Ovary (tissue), 9 donors: Measurements from ENCODE around the gene PFDN1. TPM values are rescaled to one million over a fixed set of nuclear protein-coding genes. Genes with fewer than 3 reads are reported as not detected.

Source experiments
- DNase-seq, 5 donors: peaks; one replicate each; pipeline ENCODE4 v3.0.0-alpha.2; 2019 to 2020
- H3K27ac ChIP-seq, 2 donors: fragments of 200-600 bp; one replicate each; pipeline versions ENCODE4 v1.5.1 to v1.8.0; 2019 to 2022
- H3K27me3 ChIP-seq: fragments of 200-600 bp; one replicate; pipeline ENCODE4 v1.8.0; 2022
- H3K36me3 ChIP-seq: fragments of 200-600 bp; sonication (generic); one replicate; pipeline ENCODE4 v1.5.1; 2019
- H3K4me1 ChIP-seq: one replicate; pipeline ENCODE4 v1.8.1; 2013; ENCODE audit warnings: mild to moderate bottlenecking, moderate library complexity; ENCODE audit not compliant: insufficient read depth
- H3K4me3 ChIP-seq: fragments of 200-600 bp; sonication (generic); one replicate; pipeline ENCODE4 v1.5.1; 2017
- H3K9me3 ChIP-seq, 2 donors: fragments of 200-600 bp in 1 of 2; sonication (generic) in 1 of 2; one replicate each; pipeline versions ENCODE4 v1.5.1 to v1.8.1; 2013 to 2019; ENCODE audit warnings: mild to moderate bottlenecking in 1 of 2, moderate library complexity in 1 of 2
- EP300 ChIP-seq: sonication (generic); formaldehyde crosslinking; IDR thresholded peaks from one replicate; pipeline ENCODE4 v1.6.1; 2017; ENCODE audit warnings: antibody characterized with exemption
- POLR2A ChIP-seq: fragments of 450-650 bp; IDR thresholded peaks from one replicate; pipeline ENCODE4 v1.6.1; 2017; ENCODE audit warnings: antibody characterized with exemption, mild to moderate bottlenecking, moderate library complexity
- WGBS, 3 donors: extraction: QIAGEN DNeasy Blood & Tissue Kit in 1 of 3; methylation state at CpG; one replicate each; pipeline versions ENCODE4 v1.1.5 to v1.1.7; 2013 to 2017; 5-methylcytosine and 5-hydroxymethylcytosine counted together
- intact Hi-C, 4 donors: fragments of 100-400 bp; cut with DNase I; formaldehyde crosslinking; loops; one replicate each; pipeline versions ENCODE4 v1.11.0 to v1.15.1; 2022 to 2023
- polyA plus RNA-seq, 2 donors: library from polyadenylated mRNA; stranded (reverse); fragments of 200-250 nt in 1 of 2; fragments of 350-450 nt in 1 of 2; fragmentation: Illumina TruSeq in 1 of 2; extraction: RNeasy Lipid Tissue Mini Kit (QIAGEN cat#74804) in 1 of 2; gene quantifications; one replicate each; pipeline ENCODE4 v1.2.3, GENCODE V29; 2013 to 2014
- total RNA-seq, 7 donors: library from RNA; depleted of rRNA in 2 of 7; stranded (reverse); fragments of >200 nt in 2 of 7; fragmentation: NEBNext Ultra II Directional in 3 of 7; extraction: Animal tissue kit (Norgen Biotek cat#: 25700) in 3 of 7; gene quantifications; one replicate each; pipeline versions ENCODE4 v1.1.0 to v1.2.4, GENCODE V29; 2016 to 2023
- TF ChIP-seq, protein P1 (sequence below), 3 donors: fragments of 450-650 bp in 2 of 3; fragments of 200-600 bp in 1 of 3; IDR thresholded peaks; one replicate each; pipeline versions ENCODE4 v1.5.1 to v1.8.0; 2016 to 2022; ENCODE audit warnings: antibody characterized with exemption in 3 of 3, mild to moderate bottlenecking in 1 of 3
- donor health status: DM: no; HTN: no; CAD: no; lungs with moderate emphysema.
- donor health status: DM: no; HTN: no; CAD: no.
- donor health status: Bipolar disorder and iron deficiency.
- donor health status: DM: yes; HTN: yes; CAD: no.
- donor health status: DM: no; HTN: no; CAD: no.
- donor health status: DM: yes; HTN: yes; CAD: no.

Gene PFDN1
- total and polyA plus RNA-seq, 9 donors, result 27.4 to 113 (median 35.3) TPM

DNA sequence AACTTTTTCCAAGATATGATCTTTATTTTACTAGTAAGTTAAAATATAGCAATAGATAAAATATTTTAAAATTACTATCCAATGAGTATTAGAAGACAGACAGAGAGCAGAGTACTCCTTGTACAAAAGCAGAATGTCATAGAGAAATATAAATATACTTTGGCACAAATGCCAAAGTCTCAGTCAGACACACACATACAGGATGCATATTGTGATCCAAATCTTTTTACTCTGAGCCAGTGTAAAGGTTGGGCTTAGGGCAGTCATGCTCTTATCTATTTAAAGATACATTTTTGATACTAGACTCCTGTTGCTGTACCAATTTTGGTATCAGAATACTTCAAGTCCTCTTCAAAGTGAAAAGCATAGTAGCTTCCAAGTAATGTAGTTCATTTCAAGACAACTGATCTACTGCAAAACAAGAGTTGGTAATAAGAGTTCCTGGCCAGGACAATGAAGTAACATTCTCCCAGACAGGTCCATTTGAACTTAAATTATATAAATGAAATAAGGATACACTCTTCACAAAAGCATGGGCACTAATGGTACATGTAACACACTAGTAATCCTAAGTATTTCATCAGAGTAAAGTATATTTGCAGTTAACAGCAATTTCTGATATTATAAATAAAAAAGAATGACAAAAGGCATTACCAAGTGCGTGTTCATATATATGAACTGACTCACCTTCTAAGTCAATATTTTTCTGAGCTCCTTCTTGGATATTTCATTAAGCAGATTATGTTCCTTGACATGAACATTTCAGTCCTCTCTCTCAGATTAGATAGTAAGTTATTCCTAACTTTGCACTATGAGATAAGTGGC, 10.5 kb downstream of the PFDN1 start:
- TF ChIP-seq, protein P1, sequence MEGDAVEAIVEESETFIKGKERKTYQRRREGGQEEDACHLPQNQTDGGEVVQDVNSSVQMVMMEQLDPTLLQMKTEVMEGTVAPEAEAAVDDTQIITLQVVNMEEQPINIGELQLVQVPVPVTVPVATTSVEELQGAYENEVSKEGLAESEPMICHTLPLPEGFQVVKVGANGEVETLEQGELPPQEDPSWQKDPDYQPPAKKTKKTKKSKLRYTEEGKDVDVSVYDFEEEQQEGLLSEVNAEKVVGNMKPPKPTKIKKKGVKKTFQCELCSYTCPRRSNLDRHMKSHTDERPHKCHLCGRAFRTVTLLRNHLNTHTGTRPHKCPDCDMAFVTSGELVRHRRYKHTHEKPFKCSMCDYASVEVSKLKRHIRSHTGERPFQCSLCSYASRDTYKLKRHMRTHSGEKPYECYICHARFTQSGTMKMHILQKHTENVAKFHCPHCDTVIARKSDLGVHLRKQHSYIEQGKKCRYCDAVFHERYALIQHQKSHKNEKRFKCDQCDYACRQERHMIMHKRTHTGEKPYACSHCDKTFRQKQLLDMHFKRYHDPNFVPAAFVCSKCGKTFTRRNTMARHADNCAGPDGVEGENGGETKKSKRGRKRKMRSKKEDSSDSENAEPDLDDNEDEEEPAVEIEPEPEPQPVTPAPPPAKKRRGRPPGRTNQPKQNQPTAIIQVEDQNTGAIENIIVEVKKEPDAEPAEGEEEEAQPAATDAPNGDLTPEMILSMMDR (IDR thresholded peaks at IDR 0.05), result no peak
- TF ChIP-seq POLR2A (no peak), EP300 (no peak)
- H3K36me3 ChIP-seq, result no peaks in the 10 kb centered on the region
- WGBS, 3 donors, result 70 to 92% (median 83%) methylated on average over 1 of the region's 1 CpG
- no peak overlapping the region for H3K4me3 ChIP-seq
- no peaks in the 10 kb centered on the region for H3K27me3 ChIP-seq
- DNase-seq, result no peak
- peaks cover 2% of the 10 kb centered on the region for H3K4me1 ChIP-seq
- no peaks in the 10 kb centered on the region for H3K9me3 ChIP-seq
- intact Hi-C loops, result no loop called here
- no peak overlapping the region for H3K27ac ChIP-seq

DNA sequence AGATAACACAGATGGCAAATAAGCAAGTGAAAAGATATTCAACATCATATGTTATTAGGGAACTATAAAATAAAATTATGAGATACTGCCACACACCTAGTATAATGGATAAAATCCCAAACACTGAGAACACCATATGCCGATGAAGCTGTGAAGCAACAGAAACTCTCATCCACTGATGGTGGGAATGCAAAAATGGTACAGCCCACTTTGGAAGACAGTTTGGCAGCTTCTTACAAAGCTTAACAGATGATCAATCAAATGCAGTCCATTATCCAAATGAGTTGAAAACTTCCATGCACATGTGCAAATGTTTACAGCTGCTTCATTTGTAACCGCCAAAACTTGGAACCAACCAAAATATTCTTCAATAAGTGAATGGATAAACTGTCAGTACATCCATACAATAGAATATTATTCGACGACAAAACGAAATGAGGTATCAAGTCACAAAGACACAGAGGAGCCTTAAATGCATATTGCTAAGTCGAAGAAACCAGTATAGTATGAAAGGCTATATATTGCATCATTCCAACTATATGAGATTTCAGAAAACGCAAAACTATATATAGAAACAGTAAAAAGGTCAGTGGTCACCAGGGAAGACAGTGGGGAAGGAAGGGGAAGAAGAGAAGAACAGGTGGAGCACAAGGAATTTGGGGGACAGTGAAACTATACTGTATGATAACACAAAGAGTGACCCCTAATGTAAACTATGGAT, 14.9 kb downstream of the PFDN1 start:
- 85 to 90% (median 87%) methylated on average over 7 of the region's 7 CpGs for WGBS, 3 donors
- intact Hi-C loops, result no loop called here

DNA sequence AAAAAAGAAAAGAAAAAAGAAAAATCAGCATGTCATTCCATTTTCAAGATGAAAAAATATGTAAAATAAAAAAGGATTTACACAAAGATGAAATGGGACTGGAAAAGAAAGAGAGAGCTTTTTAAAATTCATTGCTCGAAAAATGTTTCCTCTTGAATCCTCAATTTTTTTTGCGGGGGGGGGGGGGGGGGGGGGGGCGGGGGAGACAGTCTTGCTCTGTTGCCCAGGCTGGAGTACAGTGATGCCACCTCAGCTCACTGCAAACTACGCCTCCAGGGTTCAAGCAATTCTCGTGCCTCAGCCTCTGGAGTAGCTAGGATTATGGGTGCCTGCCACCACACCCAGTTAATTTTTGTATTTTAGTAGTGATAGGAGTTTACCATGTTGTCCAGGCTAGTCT, 16.5 kb downstream of the PFDN1 start:
- intact Hi-C loops, result no loop called here

More for the DNA sequence above, 14.9 kb downstream of the PFDN1 start:
- DNase-seq, result no peak
- H3K4me1 ChIP-seq, result peaks cover 5% of the 10 kb centered on the region
- TF ChIP-seq, protein P1 (IDR thresholded peaks at IDR 0.05), result no peak
- no peak for TF ChIP-seq POLR2A
- no peak for TF ChIP-seq EP300
- no peaks in the 10 kb centered on the region for H3K36me3 ChIP-seq
- H3K4me3 ChIP-seq, result no peak overlapping the region
- no peak overlapping the region for H3K27ac ChIP-seq
- no peaks in the 10 kb centered on the region for H3K9me3 ChIP-seq
- no peaks in the 10 kb centered on the region for H3K27me3 ChIP-seq

DNA sequence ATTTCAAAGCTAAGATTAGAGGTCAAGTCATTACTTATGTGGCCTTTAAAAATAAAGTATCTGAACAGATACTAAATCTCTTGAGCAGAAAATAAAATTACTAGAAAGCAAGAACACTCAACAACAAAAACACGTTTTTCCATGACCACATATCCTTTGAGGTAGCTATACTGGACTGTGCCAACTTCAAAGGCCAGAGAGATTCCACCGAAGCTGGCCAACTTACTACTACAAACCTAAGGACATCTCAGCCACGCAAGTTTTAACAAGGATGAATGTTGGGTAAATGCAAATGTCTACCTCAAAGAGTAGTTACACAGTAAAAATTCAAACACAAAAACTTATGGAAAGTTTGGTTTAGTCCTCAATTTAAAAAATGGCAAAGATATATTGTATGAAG, 18.9 kb downstream of the PFDN1 start:
- no peak overlapping the region for H3K4me3 ChIP-seq

More for the DNA sequence above, 16.5 kb downstream of the PFDN1 start:
- Histone ChIP-seq H3K9me3 (no peaks in the 10 kb centered on the region), H3K27ac (no peak overlapping the region), H3K36me3 (no peaks in the 10 kb centered on the region), H3K4me3 (no peak overlapping the region), H3K4me1 (peaks cover 3% of the 10 kb centered on the region), H3K27me3 (no peaks in the 10 kb centered on the region)
- no peak for TF ChIP-seq EP300
- TF ChIP-seq POLR2A, result no peak
- TF ChIP-seq, protein P1 (IDR thresholded peaks at IDR 0.05), result no peak
- 73 to 88% (median 74%) methylated on average over 5 of the region's 5 CpGs for WGBS, 3 donors
- DNase-seq, result no peak

More for the DNA sequence above, 18.9 kb downstream of the PFDN1 start:
- WGBS, 3 donors, result 83 to 88% (median 86%) methylated on average over 3 of the region's 3 CpGs
- no peaks in the 10 kb centered on the region for H3K27me3 ChIP-seq
- no peaks in the 10 kb centered on the region for H3K36me3 ChIP-seq
- H3K4me1 ChIP-seq, result peaks cover 3% of the 10 kb centered on the region
- no peak overlapping the region for H3K27ac ChIP-seq
- H3K9me3 ChIP-seq, result no peaks in the 10 kb centered on the region
- no peak for DNase-seq
- TF ChIP-seq EP300 (no peak), POLR2A (no peak)
- TF ChIP-seq, protein P1 (IDR thresholded peaks at IDR 0.05), result no peak
- intact Hi-C loops, result no loop called here
